Keratinocyte (primary cell): ENCODE data around the gene VAV2. TPM values are rescaled to one million over a fixed set of nuclear protein-coding genes. Genes with fewer than 3 reads are reported as not detected.

Source experiments
- DNase-seq: peaks from one replicate; pipeline ENCODE4 v3.0.0-alpha.2; 2011; ENCODE audit warnings: low read depth, missing footprints, low spot score
- FAIRE-seq: peaks from 2 replicates; lab custom pipeline; 2011; peaks lifted over from hg19 to GRCh38; lab: Jason Lieb, UNC
- H2AFZ ChIP-seq: 2 replicates; pipeline ENCODE4 v1.6.0; 2012; ENCODE audit warnings: low read length, control low read depth, inconsistent platforms; ENCODE audit not compliant: control insufficient read depth
- H3K27ac ChIP-seq: 2 replicates; pipeline ENCODE4 v1.5.1; 2011; ENCODE audit warnings: low read length; ENCODE audit not compliant: control insufficient read depth, insufficient read depth
- H3K27me3 ChIP-seq: 3 replicates; pipeline ENCODE4 v1.6.0; 2011; ENCODE audit warnings: low read length; ENCODE audit not compliant: control insufficient read depth, insufficient read depth; ENCODE audit errors: extremely low read depth
- H3K36me3 ChIP-seq, 2 experiments: 2 replicates in 1 of 2; 3 replicates in 1 of 2; pipeline ENCODE4 v1.5.1; 2011; ENCODE audit warnings: low read length in 2 of 2, mild to moderate bottlenecking in 1 of 2; ENCODE audit not compliant: control insufficient read depth in 2 of 2, insufficient read depth in 2 of 2; ENCODE audit errors: extremely low read depth in 1 of 2
- H3K4me1 ChIP-seq: 3 replicates; pipeline ENCODE4 v1.5.1; 2011; ENCODE audit warnings: low read length; ENCODE audit not compliant: control insufficient read depth, insufficient read depth; ENCODE audit errors: extremely low read depth
- H3K4me2 ChIP-seq: 3 replicates; pipeline ENCODE4 v1.6.0; 2011; ENCODE audit warnings: low read depth, low read length; ENCODE audit not compliant: control insufficient read depth, insufficient read depth; ENCODE audit errors: extremely low read depth
- H3K4me3 ChIP-seq, 3 experiments: fragments of 200-600 bp in 1 of 3; sonication (generic) in 1 of 3; 2 replicates in 2 of 3; 3 replicates in 1 of 3; pipeline ENCODE4 v1.5.1; 2011 to 2016; ENCODE audit warnings: low read length in 3 of 3, mild to moderate bottlenecking in 3 of 3, control low read depth in 2 of 3, inconsistent platforms in 1 of 3, low read depth in 1 of 3, mixed read lengths in 1 of 3, mixed run types in 1 of 3, moderate library complexity in 1 of 3; ENCODE audit not compliant: control insufficient read depth in 2 of 3, insufficient read depth in 2 of 3; ENCODE audit errors: extremely low read depth in 1 of 3
- H3K79me2 ChIP-seq: 2 replicates; pipeline ENCODE4 v1.6.0; 2012; ENCODE audit warnings: low read length; ENCODE audit not compliant: control insufficient read depth, insufficient read depth
- H3K9ac ChIP-seq: 3 replicates; pipeline ENCODE4 v1.6.0; 2011; ENCODE audit warnings: low read length; ENCODE audit not compliant: control insufficient read depth, insufficient read depth; ENCODE audit errors: extremely low read depth
- H3K9me1 ChIP-seq: 3 replicates; pipeline ENCODE4 v1.6.0; 2011; ENCODE audit warnings: low read length; ENCODE audit not compliant: control insufficient read depth, insufficient read depth; ENCODE audit errors: extremely low read depth
- H3K9me3 ChIP-seq: 2 replicates; pipeline ENCODE4 v1.5.1; 2012; ENCODE audit warnings: low read depth, low read length; ENCODE audit not compliant: control insufficient read depth
- H4K20me1 ChIP-seq: 3 replicates; pipeline ENCODE4 v1.6.0; 2011; ENCODE audit warnings: low read length; ENCODE audit not compliant: control insufficient read depth, insufficient read depth; ENCODE audit errors: extremely low read depth
- CTCF ChIP-seq, 3 experiments: IDR thresholded peaks in 1 of 3; conservative IDR thresholded peaks in 1 of 3; optimal IDR thresholded peaks in 1 of 3; 2 replicates in 2 of 3; 3 replicates in 1 of 3; pipeline versions ENCODE3 to v1.5.1; 2011; ENCODE audit warnings: low read length in 3 of 3, mild to moderate bottlenecking in 3 of 3, moderate library complexity in 2 of 3, control low read depth in 1 of 3, inconsistent platforms in 1 of 3; ENCODE audit not compliant: insufficient read depth in 2 of 3; ENCODE audit errors: extremely low read depth in 1 of 3
- EZH2 ChIP-seq: IDR thresholded peaks from one replicate; pipeline ENCODE4 v1.6.1; 2012; ENCODE audit warnings: inconsistent platforms, mild to moderate bottlenecking, low read length, moderate library complexity
- dilution Hi-C: fragments of 300-500 bp; cut with MboI; formaldehyde crosslinking; loops from one replicate; pipeline ENCODE4 v1.7.0; 2020; ENCODE audit warnings: low sequenced_read_pairs; ENCODE audit not compliant: extremely low pct_ligation_motif_present
- polyA plus RNA-seq, 5 experiments: library from polyadenylated mRNA; depleted of rRNA in 3 of 5; stranded (reverse) in 3 of 5; stranded (forward) in 1 of 5; unstranded in 1 of 5; fragments of >200 nt; gene quantifications; 1 replicate in 1 of 5; 2 replicates in 3 of 5; 3 replicates in 1 of 5; pipeline versions ENCODE4 v1.2.1 to v1.2.3, GENCODE V29; 2011 to 2012; ENCODE audit warnings: missing spikeins in 2 of 5, low read depth in 1 of 5, low replicate concordance in 1 of 5

The VAV2 gene
- polyA plus RNA-seq, 1 donor (not counting 4 experiments of a cell fraction or from before 2014, with no cell fraction given): 16.4 TPM

- Histone ChIP-seq H3K9me3 (no peaks in the 10 kb centered on the region), H3K79me2 (peaks cover 65% of the 10 kb centered on the region), H3K36me3 (peaks cover 6% of the 10 kb centered on the region in 2 experiments), H3K9me1 (peaks cover 2% of the 10 kb centered on the region), H3K4me1 (peaks cover 54% of the 10 kb centered on the region), H3K9ac (no peak overlapping the region), H4K20me1 (no peaks in the 10 kb centered on the region), H3K27ac (no peak overlapping the region), H3K27me3 (no peaks in the 10 kb centered on the region), H3K4me2 (no peak overlapping the region), H2AFZ (no peak overlapping the region), H3K4me3 (no peak overlapping the region)
- no peak for FAIRE-seq
- no peak for DNase-seq
- dilution Hi-C loops: no loop called here
- TF ChIP-seq CTCF (optimal IDR thresholded peaks at IDR 0.05 in 1 of 3, IDR thresholded peaks at IDR 0.05 in 1 of 3, conservative IDR thresholded peaks at IDR 0.05 in 1 of 3; ENCODE audit: extremely low read depth in 1 of 3, insufficient read depth in 2 of 3, low read length in 3 of 3): no peak
- TF ChIP-seq EZH2: no peak
Measured at GRCh38 chr9:133884907-133885744, 107.0 kb downstream of the VAV2 start.

- Histone ChIP-seq H3K36me3 (peaks cover 0 to 4% of the 10 kb centered on the region in 2 experiments), H3K4me2 (peak overlapping the region; percentile 72), H3K27ac (peak overlapping the region; percentile 91), H3K4me1 (peaks cover 43% of the 10 kb centered on the region), H3K9me1 (peaks cover 2% of the 10 kb centered on the region), H3K27me3 (no peaks in the 10 kb centered on the region), H2AFZ (no peak overlapping the region), H3K9me3 (no peaks in the 10 kb centered on the region), H3K4me3 (no peak overlapping the region), H3K9ac (peak overlapping the region; percentile 76), H3K79me2 (peaks cover 61% of the 10 kb centered on the region), H4K20me1 (no peaks in the 10 kb centered on the region)
- no peak for TF ChIP-seq CTCF (optimal IDR thresholded peaks at IDR 0.05 in 1 of 3, IDR thresholded peaks at IDR 0.05 in 1 of 3, conservative IDR thresholded peaks at IDR 0.05 in 1 of 3; ENCODE audit: extremely low read depth in 1 of 3, insufficient read depth in 2 of 3, low read length in 3 of 3)
- TF ChIP-seq EZH2: no peak
- dilution Hi-C loops: no loop called here
- FAIRE-seq: peak; percentile 85
- DNase-seq: no peak
Measured at GRCh38 chr9:133882849-133883755, 109.0 kb downstream of the VAV2 start.
